ENCODE results near the gene MARK4.
A peak's percentile ranks its signal among the peaks of the same experiment; 100 is the strongest.

Gene MARK4

DNA sequence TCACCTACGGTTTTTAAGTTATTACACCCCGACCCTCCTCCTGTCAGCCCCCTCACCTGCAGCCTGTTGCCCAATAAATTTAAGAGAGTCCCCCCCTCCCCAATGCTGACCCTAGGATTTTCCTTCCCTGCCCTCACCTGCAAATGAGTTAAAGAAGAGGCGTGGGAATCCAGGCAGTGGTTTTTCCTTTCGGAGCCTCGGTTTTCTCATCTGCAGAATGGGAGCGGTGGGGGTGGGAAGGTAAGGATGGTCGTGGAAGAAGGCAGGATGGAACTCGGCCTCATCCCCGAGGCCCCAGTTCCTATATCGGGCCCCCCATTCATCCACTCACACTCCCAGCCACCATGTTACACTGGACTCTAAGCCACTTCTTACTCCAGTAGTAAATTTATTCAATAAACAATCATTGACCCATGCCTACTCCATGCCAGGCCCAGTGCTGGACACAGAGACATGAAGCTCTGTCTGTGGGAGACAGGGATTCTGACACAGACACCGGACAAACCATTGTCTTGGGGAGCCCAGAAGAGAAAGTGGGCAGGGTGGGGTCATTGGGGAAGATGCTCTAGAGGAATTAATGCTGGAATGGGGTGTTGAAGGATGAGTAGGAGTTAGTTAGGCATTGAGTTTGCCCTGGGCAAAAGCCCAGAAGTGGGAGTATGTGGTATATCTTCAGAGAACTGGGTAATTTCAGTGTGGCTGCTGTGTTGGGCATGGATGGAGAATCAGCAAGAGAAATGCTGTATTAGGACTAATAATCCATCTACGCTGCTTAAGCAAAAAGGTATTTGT lies 52.4 kb downstream of the MARK4 start:
- DNase-seq (ENCODE audit: low read depth) = no peak
- TF ChIP-seq, protein P1, sequence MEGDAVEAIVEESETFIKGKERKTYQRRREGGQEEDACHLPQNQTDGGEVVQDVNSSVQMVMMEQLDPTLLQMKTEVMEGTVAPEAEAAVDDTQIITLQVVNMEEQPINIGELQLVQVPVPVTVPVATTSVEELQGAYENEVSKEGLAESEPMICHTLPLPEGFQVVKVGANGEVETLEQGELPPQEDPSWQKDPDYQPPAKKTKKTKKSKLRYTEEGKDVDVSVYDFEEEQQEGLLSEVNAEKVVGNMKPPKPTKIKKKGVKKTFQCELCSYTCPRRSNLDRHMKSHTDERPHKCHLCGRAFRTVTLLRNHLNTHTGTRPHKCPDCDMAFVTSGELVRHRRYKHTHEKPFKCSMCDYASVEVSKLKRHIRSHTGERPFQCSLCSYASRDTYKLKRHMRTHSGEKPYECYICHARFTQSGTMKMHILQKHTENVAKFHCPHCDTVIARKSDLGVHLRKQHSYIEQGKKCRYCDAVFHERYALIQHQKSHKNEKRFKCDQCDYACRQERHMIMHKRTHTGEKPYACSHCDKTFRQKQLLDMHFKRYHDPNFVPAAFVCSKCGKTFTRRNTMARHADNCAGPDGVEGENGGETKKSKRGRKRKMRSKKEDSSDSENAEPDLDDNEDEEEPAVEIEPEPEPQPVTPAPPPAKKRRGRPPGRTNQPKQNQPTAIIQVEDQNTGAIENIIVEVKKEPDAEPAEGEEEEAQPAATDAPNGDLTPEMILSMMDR (IDR thresholded peaks at IDR 0.05; ENCODE audit: insufficient read depth, low read depth, low read length, missing control alignments) = no peak
- no peak overlapping the region for H3K4me3 ChIP-seq (ENCODE audit: low read length)

DNA sequence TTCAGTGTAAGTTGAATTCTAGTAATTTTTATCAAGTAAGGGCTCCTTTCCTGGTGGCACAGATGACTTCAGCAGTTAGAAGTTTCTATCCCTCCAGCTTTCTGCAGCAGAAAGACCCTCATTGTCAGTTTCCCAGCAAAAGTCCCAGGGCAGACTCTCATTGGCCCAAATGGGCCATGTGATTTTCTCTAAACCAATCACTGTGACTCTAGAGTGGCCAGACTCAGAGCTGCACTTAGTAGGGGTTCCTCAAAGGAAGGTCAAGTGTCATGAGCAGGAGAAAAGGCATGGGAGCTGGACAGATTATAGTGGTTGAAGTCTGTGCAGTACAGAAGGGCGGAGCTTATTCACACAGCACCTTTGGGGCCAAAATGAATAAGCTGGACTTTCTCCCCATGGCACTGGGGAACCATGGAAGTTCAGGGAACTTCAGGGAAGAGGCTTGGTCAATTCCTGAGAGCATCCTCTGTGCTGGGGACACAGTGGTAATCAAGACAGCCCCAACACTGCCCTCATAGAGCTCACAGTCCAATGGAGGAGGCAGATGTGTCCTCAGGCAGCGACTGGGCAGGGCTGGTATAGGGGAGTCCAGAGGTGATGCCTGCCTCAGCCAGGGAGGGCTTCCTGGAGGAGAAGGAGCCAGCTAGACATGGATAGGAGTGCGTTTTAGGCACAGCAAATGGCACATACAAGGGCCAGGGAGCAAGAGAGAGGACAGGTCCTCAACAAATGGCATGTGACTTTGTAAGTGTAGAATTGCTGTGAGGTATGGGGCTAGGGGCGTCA lies 53.3 kb downstream of the MARK4 start:
- DNase-seq (ENCODE audit: low read depth) = no peak
- no peak overlapping the region for H3K4me3 ChIP-seq (ENCODE audit: low read length)
- TF ChIP-seq, protein P1 (IDR thresholded peaks at IDR 0.05; ENCODE audit: insufficient read depth, low read depth, low read length, missing control alignments) = no peak

DNA sequence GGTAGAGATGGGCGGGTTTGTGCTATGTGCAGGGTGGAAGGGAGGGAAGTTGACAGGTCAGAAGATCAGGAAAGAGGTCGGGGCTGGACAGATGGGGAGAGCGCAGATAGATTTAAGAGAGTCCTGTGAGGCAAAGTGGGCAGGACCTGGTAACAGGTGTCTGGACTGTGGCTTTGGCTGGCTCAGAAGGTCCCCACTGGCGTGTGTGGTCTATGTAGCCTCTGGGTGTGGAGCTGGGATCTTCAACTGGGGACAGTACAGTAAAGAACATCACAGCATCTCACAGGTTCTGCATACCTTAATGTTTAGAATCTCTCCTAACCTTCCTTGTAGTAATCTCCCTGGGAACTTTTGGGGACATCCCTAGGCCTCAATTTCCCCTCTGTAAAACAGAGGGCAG lies 53.9 kb downstream of the MARK4 start:
- no peak overlapping the region for H3K4me3 ChIP-seq (ENCODE audit: low read length)
- DNase-seq (ENCODE audit: low read depth) = no peak
- TF ChIP-seq, protein P1 (IDR thresholded peaks at IDR 0.05; ENCODE audit: insufficient read depth, low read depth, low read length, missing control alignments) = no peak

DNA sequence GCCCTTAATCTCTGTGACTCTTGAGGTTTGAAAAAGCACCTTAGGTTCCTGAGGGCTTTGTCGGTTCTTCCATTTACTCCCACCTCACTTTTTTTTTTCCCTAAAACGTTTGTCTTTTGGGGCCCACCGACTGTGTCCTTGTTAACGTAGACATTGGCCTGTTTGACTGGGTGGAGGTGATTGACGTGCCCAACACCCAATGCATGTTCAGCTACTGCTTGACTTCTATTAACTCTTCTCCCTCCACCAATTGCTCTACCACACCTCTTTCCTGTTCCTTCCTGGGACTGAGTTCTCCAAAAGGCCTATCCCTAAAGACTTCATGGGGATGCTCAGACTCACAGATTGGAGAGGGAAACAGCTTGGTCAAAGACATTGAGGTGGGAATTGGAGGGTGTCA lies 54.4 kb downstream of the MARK4 start:
- H3K4me3 ChIP-seq (ENCODE audit: low read length) = no peak overlapping the region
- DNase-seq (ENCODE audit: low read depth) = no peak
- TF ChIP-seq, protein P1 (IDR thresholded peaks at IDR 0.05; ENCODE audit: insufficient read depth, low read depth, low read length, missing control alignments) = no peak

DNA sequence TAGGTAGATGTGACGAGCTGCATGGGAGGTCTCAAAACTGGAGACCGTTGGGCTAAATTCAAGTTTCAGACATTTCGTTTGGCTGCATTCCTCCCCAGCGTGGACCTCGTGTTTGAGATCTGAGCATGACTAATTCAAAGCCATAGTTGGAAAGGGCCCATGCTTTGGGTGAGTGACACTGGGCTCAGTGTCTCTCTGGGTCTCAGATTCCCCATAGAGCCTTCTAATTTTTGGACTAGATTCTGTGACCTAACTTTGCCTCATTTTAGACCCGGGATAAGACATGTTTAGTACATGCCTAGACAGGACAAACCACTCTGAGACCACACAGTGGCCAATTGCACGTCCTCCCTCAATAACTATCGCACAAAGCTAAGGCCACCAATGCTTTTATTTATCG lies 55.0 kb downstream of the MARK4 start:
- TF ChIP-seq, protein P1 (IDR thresholded peaks at IDR 0.05; ENCODE audit: insufficient read depth, low read depth, low read length, missing control alignments) = no peak
- H3K4me3 ChIP-seq (ENCODE audit: low read length) = no peak overlapping the region

DNA sequence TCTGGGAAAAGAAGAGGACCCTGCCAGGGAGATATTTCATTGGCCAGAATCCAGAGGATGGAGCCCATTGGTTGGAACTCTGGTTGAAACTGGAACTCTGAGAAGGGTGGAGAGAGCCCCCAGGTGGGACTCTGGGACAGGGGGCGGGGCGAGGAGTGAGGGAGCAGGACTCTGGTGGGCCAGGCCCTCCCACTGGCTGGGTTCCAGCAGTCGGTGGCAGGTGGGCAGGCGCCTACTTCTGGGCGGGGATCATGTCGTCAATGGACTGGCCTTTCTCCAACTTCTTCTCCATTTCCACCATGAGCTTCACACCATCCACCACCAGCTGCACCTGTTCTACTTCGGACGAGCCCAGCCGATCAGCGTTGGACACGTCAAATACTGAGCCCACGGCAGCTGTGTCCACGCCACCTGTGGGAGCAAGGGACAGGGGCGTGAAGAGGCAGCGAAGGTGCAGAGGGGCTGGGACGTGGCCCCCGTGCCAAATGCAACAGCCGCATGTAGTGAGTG lies 55.5 kb downstream of the MARK4 start:
- TF ChIP-seq, protein P1 (IDR thresholded peaks at IDR 0.05; ENCODE audit: insufficient read depth, low read depth, low read length, missing control alignments) = no peak
- H3K4me3 ChIP-seq (ENCODE audit: low read length) = no peak overlapping the region

More for the DNA sequence above, 55.0 kb downstream of the MARK4 start:
- peak; percentile 68 for DNase-seq (ENCODE audit: low read depth)

More for the DNA sequence above, 55.5 kb downstream of the MARK4 start:
- DNase-seq (ENCODE audit: low read depth) = no peak
